GM06990 (cell line): ENCODE data around the gene PSMF1.
"Not testable (repeated sequence)": the region's sequence is repeated elsewhere in the genome, so short reads cannot be mapped to it uniquely, and the experiment has no call there.

Experiments used
- DNase-seq: peaks from one replicate; pipeline ENCODE4 v3.0.0-alpha.2; 2011; ENCODE audit not compliant: insufficient read length; ENCODE audit errors: extremely low read depth
- H3K27me3 ChIP-seq: replicated peaks from 2 replicates; pipeline ENCODE4 v1.6.0; 2011; ENCODE audit warnings: low read length; ENCODE audit not compliant: control insufficient read depth, insufficient read depth
- H3K36me3 ChIP-seq: 2 replicates; pipeline ENCODE4 v1.5.1; 2011; ENCODE audit warnings: low read length; ENCODE audit not compliant: control insufficient read depth, insufficient read depth
- H3K4me3 ChIP-seq: replicated peaks from 2 replicates; pipeline ENCODE4 v1.5.1; 2011; ENCODE audit warnings: low read depth, mild to moderate bottlenecking, control low read depth, low read length
- CTCF ChIP-seq: IDR thresholded peaks from 2 replicates; pipeline ENCODE4 v1.5.1; 2011; ENCODE audit warnings: low read length, control low read depth, mild to moderate bottlenecking, inconsistent platforms; ENCODE audit not compliant: insufficient read depth, poor library complexity, severe bottlenecking

The PSMF1 gene

GRCh38 chr20:1144401-1145172 lies 26.2 kb downstream of the PSMF1 start:
- no peak for TF ChIP-seq CTCF
- Histone ChIP-seq H3K36me3 (peaks cover 9% of the 10 kb centered on the region), H3K27me3 (no peaks in the 10 kb centered on the region), H3K4me3 (no peak overlapping the region)
- no peak for DNase-seq

- H3K36me3 ChIP-seq = peaks cover 11% of the 10 kb centered on the region
- no peak for TF ChIP-seq CTCF
Observed at GRCh38 chr20:1146957-1147356, 28.6 kb downstream of the PSMF1 start.

GRCh38 chr20:1149812-1150211 lies 31.4 kb downstream of the PSMF1 start:
- not testable (repeated sequence) for H3K27me3 ChIP-seq, DNase-seq, H3K4me3 ChIP-seq
- peaks cover 11% of the 10 kb centered on the region for H3K36me3 ChIP-seq

More at GRCh38 chr20:1146957-1147356, 28.6 kb downstream of the PSMF1 start:
- DNase-seq = no peak
- no peak overlapping the region for H3K4me3 ChIP-seq
- no peaks in the 10 kb centered on the region for H3K27me3 ChIP-seq

GRCh38 chr20:1150218-1150617 lies 31.8 kb downstream of the PSMF1 start:
- H3K36me3 ChIP-seq = peaks cover 11% of the 10 kb centered on the region

GRCh38 chr20:1150968-1151367 lies 32.6 kb downstream of the PSMF1 start:
- H3K4me3 ChIP-seq = no peak overlapping the region
- TF ChIP-seq CTCF = no peak
- H3K27me3 ChIP-seq = no peaks in the 10 kb centered on the region
- DNase-seq = no peak
- peaks cover 11% of the 10 kb centered on the region for H3K36me3 ChIP-seq

More at GRCh38 chr20:1150218-1150617, 31.8 kb downstream of the PSMF1 start:
- no peak for DNase-seq
- TF ChIP-seq CTCF = no peak
- Histone ChIP-seq H3K4me3 (no peak overlapping the region), H3K27me3 (no peaks in the 10 kb centered on the region)

GRCh38 chr20:1154226-1154625 lies 35.8 kb downstream of the PSMF1 start:
- Histone ChIP-seq H3K27me3 (no peaks in the 10 kb centered on the region), H3K36me3 (peaks cover 2% of the 10 kb centered on the region), H3K4me3 (no peak overlapping the region)
- no peak for TF ChIP-seq CTCF
- DNase-seq = no peak
